GM21619 (cell line): ENCODE data around the gene ATG5.
A peak's percentile ranks its signal among the peaks of the same experiment; 100 is the strongest.

Source experiments
- ATAC-seq: cut with Tn5 transposase; IDR thresholded peaks from one replicate; pipeline ENCODE4 v1.9.1; 2021; ENCODE audit not compliant: unreplicated experiment

ATG5 gene

DNA sequence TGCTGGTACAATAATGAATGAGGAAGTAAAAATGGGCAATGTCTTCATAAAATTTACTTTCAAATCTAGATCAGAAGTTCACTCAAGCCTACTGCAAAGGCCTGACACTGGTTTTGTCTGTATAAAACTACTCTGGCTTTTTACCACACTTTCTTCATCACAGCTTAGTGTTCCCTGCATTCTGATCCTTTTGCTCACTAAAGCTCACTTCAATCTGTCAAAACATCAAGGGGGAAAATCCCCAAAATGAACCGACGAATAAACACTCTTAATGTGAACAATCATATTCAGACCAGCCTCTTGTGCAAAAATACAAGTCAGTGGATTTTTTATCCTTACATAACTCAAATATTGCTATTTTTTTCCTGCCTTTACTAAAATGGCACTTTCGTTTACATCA, 140.9 kb downstream of the ATG5 start:
- no peak for ATAC-seq

DNA sequence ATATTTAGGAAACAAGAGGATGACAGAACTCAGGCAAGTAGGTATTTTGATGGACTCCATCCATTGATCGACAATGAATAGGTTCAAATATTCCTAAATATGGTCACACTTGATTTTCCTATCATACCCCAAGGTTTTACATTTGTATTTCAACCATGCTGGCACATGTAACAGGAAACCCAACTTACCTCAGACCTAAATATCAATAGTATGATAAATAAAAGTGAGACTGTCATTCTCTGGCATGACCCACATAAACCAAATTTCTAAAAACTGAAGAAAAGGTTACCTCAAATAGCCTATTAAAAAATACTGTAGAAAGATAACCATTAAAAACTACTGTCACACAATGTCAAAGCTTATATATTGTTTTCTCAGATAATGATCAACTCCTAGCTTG, 142.1 kb downstream of the ATG5 start:
- no peak for ATAC-seq

DNA sequence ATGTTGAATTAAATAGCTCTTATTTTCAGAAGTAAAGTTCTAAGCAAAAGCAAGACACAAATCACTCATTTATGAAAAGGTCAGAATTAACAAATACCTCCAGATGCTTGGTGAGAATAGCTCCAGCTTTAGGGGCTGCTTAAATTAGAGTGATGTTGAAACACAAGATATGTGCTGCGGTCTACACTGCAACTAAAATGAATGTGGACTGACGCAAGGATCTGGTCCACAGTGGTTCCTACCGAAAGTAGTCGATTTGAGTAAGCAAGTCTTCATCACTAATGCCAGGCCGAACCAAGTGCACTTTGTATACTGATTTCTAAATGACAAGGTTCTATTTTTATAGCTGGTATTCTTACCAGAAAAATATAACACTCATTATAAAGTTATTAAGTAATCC, 143.1 kb downstream of the ATG5 start:
- peak; percentile 81 for ATAC-seq

DNA sequence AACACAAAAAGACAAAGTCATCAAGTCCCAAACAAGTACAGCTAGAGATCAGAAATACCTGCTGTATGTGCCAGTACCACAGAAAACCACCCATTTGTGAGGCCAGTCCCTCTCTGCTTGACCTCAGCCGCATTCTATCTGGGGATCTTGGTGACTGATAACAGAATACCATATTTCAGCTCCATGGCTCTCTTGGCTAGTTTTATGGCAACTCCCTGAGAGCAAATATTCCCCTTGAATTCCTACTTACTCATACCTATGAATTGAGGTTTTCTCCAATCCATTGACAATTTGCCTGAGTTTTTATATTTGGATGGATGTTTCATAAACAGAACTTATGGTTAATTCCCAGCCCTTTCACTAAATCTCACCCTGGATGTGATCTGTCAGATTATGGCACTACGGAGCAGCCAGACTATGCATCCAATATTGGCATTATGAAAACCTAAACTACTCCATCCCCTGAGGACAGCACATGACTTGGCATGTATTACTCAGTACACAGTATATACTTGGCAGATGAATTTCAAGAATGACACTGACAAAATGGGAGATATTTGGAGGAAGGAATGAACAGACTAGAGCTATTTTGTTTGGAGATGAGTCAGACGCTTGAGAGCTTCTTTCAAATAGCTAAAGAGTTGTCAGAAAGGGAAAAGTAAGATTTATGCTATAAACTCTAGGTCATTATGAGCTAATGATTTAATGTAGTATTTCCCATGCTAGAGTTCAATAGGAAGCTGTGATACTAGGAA, 143.7 kb downstream of the ATG5 start:
- peak; percentile 34 for ATAC-seq

DNA sequence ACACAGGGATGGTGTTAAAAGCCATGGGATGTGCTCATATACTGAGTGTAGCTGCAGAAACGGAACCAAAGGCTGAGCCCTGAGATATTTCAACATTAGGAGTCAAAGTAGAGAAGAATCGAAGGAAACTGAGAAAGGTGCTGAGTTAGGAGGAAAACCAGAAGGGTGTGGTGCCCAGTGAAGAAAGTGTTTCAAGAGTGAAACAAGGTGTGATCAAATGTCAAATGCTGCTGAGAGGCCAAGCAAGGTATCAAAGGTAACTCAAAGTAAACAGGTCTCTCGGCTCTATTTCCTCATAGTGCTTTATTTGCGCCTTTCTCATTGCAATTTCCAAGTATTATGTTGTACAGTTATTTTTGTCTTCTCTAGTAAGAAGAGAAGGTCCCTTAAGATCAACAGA, 145.4 kb downstream of the ATG5 start:
- ATAC-seq, result no peak

DNA sequence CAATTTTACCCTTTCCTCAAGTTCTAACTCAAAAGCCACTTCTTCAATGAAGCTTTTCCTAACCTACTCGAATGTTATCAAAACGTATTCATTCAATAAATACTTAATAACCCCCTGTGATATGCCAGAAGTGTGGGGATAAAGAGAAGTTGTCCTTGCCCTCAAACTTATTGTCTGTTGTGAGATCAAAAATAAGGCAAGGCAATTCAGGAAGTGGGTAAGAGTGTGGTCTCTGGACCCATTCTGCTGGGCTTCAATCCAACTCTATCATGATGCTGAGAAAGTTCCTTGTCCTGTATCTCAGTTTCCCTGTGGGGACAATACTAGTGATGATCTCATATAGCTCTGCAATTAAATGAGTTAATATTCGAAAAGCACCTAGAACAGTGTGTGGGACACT, 146.7 kb downstream of the ATG5 start:
- no peak for ATAC-seq

DNA sequence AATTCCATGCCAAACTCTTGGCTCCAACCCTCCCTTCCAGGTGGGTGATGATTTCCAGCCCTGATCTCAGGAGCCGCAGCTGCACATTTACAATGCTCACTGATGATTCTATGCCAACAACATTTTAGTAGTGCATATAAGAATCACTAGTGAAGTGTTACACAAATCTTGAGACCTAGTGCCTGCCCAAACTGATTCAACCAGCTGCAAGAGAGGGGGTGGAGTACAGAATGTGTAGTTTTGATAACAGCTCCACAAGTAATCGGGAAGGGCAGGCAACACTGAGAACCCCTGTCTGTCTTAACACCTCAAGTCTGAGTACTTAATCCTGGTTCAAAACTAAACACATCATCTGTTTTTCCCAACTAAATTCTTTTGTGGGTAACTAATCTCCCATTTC, 147.8 kb downstream of the ATG5 start:
- ATAC-seq, result no peak

DNA sequence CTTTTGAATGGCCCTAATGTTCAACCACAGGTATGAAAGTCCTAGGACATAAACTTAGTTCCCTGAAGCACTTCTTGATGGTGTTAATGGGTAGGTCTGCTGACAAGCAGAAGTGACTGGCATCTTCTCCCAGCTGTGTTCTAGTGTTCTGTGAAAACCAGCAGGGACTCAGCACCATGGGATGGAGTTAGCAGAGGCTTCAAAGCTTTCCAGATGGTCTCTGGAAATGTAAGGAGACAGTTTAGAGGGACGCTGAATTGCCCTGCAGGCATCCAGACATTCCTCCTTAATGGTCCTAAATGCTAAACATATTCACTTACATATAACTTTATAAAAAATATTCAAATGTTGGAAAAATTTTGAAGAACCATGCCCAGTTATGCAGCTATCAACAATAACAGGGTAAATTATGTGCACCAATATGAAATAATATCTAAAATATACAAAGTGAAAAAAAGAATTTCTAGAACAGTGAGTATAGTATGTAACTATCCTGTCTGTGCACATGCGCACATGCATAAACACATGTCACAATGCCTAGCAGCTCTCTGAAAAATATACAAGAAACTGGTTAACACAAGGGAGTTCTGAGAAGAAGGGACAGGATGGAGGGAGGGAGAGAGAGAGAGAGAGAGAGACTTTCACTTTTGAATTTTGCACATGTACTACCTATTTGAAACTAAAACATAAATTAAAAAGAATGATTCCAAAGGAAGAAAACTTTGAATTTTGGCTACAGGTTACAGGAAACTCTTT, 152.3 kb downstream of the ATG5 start:
- no peak for ATAC-seq

DNA sequence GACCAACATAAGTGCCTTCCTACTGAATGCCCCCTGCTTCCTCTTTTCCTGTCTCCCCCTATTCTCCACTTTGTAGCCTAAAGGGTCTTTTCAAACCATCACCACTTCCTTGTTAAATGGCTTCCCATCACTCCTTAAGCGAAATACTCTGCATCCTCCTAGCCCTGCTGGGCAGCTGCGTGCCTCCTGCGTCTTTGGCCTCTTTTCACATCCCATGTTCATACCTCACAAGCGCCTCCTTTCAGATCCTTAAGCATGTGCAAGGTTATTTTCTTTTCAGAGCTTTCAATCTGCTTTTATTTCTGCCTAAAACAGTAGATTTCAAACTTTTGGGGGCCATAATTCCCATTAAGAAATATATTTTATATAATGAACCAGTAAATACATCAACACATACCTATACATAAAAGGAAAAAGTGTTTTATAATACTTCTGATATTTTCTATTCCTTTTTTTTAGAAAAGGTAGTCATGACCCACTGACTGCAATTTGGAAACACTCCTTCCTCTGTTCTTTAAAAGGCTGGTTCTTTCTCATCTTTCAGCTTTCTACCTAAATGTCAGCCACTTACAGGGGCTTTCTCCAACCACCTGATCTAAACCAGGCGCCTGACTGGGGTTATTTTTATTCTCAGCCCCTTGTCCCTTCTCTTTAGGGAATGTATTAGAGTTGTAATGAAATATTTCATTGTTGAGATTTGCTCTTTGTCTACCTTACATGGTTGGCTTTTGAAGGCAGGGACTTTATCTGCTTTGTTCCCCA, 155.3 kb downstream of the ATG5 start:
- no peak for ATAC-seq

DNA sequence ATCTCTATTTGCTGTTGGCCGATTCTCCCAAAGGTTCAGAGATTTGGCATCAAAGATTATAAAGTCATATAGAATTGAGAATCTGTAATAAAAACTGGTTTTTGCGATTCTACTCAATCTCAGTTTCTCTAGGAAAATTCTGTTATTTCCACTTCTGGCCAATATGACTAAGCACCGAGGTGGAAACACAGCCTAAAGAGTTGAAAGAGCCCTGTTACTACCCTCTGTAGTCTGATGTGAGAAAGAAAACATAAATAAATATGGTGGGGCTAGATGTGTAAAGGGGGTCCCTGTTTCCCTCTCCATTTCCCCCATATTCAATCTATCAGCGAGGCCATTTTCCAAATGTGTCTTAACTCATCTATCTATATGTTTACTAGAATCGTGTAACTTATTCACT, 156.0 kb downstream of the ATG5 start:
- ATAC-seq, result no peak

DNA sequence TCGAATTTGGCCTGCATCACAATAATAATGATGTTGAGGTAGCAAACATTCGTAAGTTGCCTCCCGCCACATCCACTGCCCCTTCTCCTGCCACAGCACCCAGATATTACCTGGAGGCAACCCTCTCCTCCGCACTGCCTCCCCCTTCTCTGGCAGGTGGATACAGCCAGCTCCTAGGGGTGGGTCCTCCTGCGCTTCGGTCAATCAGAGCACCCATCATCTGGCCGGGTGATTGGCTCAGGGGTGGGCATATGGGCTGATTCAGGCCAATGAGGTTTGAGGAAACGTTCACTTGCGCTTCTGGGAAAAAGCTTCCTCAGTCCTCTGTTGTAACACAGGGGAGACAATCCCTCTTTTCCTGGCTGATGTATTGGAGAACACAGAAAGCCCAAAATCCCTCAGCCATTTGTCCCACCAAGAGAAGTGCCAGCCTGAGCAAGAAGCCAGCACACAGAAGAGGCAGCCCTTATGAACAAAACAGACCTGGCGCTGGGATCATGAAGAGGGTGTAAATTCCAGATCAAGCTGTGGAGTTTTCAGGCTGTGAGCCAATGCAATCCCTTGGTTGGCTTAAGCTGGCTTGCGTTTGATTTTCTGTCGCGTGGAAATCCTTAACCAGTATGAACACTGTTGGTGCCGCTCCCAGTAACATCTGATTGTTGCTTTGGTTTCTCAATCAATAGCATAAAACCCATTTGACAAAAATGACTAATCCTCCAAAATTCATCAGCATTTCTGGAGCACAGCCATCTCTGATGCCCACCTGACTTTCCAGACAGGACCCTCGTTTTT, 157.3 kb downstream of the ATG5 start:
- ATAC-seq, result no peak

DNA sequence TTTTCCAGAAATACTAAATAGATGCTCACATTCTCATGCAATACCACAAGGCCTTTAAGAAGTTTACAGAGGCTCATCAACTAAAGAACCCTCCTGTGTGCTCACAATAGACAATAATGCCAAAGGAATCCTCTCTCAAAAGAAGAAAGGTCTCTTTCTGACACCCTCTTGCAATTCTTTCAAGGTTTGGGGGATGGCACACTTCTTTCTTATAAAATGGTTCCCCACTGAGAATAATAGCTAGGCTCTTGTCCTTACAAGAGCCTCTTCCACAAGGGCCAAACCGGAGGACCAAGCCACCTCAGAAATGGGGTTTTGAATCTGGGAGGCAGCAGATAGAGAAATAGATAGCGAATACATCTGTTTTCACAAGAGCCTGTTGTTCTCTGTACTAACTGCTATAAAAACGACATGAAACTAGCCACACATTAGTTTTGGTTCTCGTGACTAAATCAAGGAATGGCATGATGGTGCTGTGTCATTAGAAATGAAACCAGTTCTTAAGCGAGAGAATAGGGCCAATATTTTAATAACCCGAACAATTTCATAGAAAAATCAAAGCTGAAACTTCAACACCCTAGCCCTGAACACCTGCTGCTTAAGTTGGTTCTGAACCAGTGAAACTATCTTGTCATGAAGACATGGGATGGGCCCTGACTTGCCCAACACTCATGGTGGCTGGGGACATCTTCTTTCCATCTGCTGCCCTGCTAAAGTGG, 158.3 kb downstream of the ATG5 start:
- ATAC-seq, result peak; percentile 44

DNA sequence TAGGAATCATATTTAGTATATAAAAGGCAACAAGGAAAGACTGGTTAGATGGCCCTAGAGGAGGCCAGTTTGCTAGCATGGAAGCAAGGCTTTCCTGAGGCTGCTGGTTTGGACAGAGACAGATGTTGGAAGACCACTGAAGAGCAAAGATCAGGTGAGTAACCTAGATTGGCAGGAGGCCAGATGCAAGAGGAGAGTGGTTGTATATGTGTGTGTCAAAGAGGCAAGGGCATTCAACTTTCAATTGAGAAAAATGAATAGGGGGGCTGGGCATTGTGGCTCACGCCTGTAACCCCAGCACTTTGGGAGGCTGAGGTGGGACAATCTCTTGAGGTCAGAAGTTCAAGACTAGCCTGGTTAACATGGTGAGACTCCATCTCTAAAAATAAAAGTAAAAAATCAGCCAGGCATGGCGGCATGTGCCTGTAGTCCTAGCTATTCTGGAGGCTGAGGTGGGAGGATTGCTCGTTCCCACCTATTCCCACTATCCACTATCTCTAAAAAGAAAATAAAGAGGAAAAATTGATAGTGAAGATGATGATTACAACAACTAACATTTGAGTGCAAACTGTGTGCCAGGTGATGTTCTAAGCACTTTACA, 159.6 kb downstream of the ATG5 start:
- ATAC-seq, result no peak

DNA sequence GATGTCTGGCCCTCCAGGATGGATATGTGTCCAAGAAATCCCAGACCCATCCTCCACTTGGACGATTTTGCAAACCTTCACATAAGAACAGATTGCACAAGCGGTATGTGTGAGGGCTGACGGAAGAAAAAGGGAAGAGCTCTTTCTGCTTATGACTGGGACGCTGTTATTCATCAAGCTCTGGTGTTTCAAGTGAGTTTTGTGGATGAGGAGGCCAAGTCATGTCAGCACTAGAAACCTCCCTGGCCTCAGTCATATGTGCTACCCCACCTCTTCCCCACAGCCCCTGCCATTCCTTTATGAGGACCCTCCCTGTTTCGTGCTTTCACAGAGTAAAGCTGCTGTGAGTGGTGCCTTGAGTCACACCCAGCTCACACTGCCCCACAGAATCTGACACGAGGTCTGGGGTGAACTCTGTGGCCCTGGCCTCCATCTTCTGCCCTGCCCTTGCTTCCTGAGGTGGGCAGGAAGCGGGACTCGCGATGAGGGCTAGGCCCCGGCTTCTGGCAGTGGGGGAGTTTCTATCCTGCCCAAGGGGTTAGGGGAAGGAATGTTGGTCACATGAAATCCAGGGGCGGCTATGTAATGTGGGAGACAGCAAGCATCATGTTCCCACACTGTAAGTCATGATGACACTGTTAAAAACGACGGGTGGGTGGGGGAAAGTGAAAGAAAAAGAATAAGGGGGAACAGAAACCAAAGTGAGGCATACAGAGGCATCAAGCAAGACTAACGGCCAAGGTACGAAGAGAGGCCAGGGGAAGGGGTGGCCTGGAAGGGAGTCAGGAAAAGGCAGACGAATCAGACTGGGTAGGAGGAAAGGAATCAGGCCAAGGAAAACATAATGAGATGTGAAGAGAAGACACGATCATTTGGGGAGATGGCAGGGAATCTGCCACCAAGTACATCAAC, 161.3 kb downstream of the ATG5 start:
- peak; percentile 53 for ATAC-seq

DNA sequence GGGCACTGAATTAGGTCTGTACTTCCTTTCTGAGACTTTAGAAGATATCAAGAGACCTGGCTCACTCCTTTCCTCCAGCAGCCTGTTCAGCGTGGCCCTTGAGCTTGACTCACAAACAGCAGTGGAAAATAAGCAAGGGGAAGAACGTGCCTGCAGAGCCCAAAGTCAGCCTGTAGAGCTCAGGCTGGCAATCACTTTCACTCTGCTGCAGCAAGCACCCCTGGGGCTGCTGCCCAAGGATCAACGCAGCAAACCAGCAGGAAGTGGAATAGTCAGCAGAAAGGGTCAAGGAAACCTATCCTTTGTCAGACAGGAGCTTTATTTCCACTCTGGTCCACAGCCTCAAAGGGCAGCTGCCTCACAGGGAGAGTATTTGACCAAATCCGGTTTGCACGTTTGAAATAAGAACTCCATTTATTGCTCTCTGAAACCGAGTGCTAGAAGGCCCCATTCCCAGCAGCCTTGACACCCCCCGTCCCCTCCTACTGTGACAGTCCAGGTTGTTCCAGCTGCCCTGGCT, 162.1 kb downstream of the ATG5 start:
- ATAC-seq, result peak; percentile 26

DNA sequence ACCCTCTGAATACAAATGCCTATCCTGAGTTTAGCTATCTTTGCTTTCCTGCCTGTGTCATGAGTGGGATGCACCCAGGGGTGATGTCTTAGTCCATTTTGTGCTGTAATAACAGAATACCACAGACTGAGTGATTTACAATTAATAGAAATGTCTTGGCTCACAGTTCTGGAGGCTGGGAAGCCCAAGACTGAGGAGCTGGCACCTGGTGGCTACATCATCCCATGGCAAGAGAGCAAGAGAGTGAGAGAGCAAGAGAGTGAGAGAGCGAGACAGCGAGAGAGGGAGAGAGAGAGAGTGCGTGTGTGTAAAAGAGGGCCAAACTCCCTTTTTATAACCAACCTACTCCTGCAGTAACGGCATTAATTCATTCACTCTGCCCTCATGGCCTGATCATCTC, 162.6 kb downstream of the ATG5 start:
- no peak for ATAC-seq

DNA sequence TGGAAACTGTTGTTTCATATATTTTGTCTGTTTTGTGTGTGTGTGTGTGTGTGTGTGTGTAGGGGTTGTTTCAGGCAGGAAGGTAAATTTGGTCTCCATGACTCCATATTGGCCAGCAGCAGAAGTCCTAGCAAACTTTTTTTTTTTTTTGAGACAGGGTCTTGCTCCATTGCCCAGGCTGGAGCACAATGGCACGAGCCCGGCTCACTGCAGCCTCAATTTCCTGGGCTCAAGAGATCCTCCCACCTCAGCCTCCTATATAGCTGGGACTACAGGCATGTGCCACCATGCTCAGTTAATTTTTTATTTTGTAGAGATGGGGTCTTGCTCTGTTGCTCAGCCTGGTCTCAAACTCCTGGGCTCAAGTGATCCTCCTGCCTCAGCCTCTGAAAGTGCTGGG, 163.7 kb downstream of the ATG5 start:
- ATAC-seq, result no peak

DNA sequence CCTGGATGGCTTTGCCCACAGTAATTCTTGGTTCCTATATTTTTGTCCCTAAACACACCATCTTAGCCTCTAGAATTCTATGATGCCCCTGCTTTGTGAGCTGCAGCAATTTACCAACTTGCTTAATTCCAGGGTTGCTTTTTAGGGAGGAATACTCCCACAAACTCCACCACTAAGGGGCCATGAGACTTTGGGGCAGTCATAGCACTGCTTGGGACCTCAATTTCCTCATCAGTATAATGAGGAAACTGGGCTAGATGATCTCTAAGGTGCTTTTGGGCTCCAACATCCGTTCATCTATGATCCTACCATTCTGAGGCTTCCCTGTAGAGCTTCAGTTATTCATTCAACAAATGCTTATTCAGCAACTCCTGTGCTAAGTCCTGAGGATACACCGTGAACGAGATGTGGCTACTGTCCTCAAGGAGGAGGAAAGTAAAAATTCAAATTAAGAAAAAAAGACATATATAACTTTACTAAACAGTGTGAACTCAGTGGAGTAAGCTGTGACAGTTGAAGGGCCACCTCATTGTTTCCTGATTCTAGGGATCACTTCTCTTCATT, 164.2 kb downstream of the ATG5 start:
- no peak for ATAC-seq
